AG04449 (cell line): Measurements from ENCODE around the gene PCBD1.

Experiments used
- CTCF ChIA-PET: fragments of 350-600 bp; formaldehyde crosslinking; extraction: SDS; loops from one replicate; lab custom pipeline; 2021; ENCODE audit warnings: antibody characterized with exemption; lab: Yijun Ruan, JAX
- POLR2A ChIA-PET: fragments of 400-600, 350-600 bp; formaldehyde crosslinking; extraction: SDS; loops from one replicate; lab custom pipeline; 2020; ENCODE audit warnings: antibody characterized with exemption, inconsistent platforms; lab: Yijun Ruan, JAX
- DNase-seq: peaks from one replicate; pipeline ENCODE4 v3.0.0-alpha.2; 2010; ENCODE audit warnings: low read depth, low spot score
- H3K4me3 ChIP-seq: 2 replicates; pipeline ENCODE4 v1.5.1; 2011; ENCODE audit warnings: low read depth, mild to moderate bottlenecking, control low read depth, low read length
- CTCF ChIP-seq: IDR thresholded peaks from one replicate; pipeline ENCODE4 v1.5.1; 2011; ENCODE audit warnings: mild to moderate bottlenecking, moderate library complexity, low read length, control low read depth, inconsistent platforms; ENCODE audit not compliant: insufficient read depth; ENCODE audit errors: missing control alignments

Gene PCBD1

GRCh38 chr10:70912556-70912955 lies 24.2 kb upstream of the PCBD1 start:
- TF ChIP-seq CTCF: no peak
- CTCF ChIA-PET: interaction anchor here (1.4 to 3.5 kb wide), 4 partner anchors 8 to 38 kb away, joined by 3 to 11 read pairs (median 6); no protein-coding TSS in a partner anchor
- no peak for DNase-seq
- no peak overlapping the region for H3K4me3 ChIP-seq
- POLR2A ChIA-PET: no interaction called here

GRCh38 chr10:70911386-70911785 lies 23.0 kb upstream of the PCBD1 start:
- no peak for DNase-seq
- no peak for TF ChIP-seq CTCF
- ChIA-PET POLR2A (no interaction called here), CTCF (interaction anchor here (1.1 to 2.5 kb wide), 3 partner anchors 8 to 401 kb away, joined by 3 to 11 read pairs (median 6); no protein-coding TSS in a partner anchor)
- no peak overlapping the region for H3K4me3 ChIP-seq

GRCh38 chr10:70910486-70911341 lies 22.3 kb upstream of the PCBD1 start:
- TF ChIP-seq CTCF: no peak
- DNase-seq: no peak
- ChIA-PET CTCF (interaction anchor here (1.1 to 2.5 kb wide), 4 partner anchors 7 to 402 kb away, joined by 3 to 11 read pairs (median 8); no protein-coding TSS in a partner anchor), POLR2A (no interaction called here)
- H3K4me3 ChIP-seq: no peak overlapping the region

- H3K4me3 ChIP-seq: no peak overlapping the region
- no peak for TF ChIP-seq CTCF
- CTCF ChIA-PET: interaction anchor here (0.8 to 2.1 kb wide), 3 partner anchors 10 to 17 kb away, joined by 4 to 11 read pairs (median 4); no protein-coding TSS in a partner anchor
- POLR2A ChIA-PET: no interaction called here
- no peak for DNase-seq
These were observed 21.1 kb upstream of the PCBD1 start for GRCh38 chr10:70909326-70909935.

GRCh38 chr10:70908406-70909296 lies 20.3 kb upstream of the PCBD1 start:
- POLR2A ChIA-PET: no interaction called here
- CTCF ChIA-PET: interaction anchor here (1.2 to 2.1 kb wide), 3 partner anchors 16 to 18 kb away, joined by 4 to 11 read pairs (median 5); no protein-coding TSS in a partner anchor
- no peak overlapping the region for H3K4me3 ChIP-seq
- no peak for TF ChIP-seq CTCF
- DNase-seq: no peak
